ENCODE results near the gene GAK. TPM values are rescaled to one million over a fixed set of nuclear protein-coding genes. Genes with fewer than 3 reads are reported as not detected.
A peak's percentile ranks its signal among the peaks of the same experiment; 100 is the strongest.

GAK gene
- total RNA-seq, 6 experiments from 2014 or later, result 53.2 to 85.0 (median 64.5) TPM

- ATAC-seq, result no peak
- WGBS (ENCODE audit: insufficient coverage, low coverage, low lambda C conversion rate, missing lambda C conversion rate), result 94% methylated on average over 13 of the region's 30 CpGs
- no peaks in the 10 kb centered on the region for H3K9me3 ChIP-seq
- H3K4me1 ChIP-seq, result no peaks in the 10 kb centered on the region
- H3K27ac ChIP-seq, result no peak overlapping the region
- DNase-seq, result peak in 1 of 3 donors; percentile 12
- no peaks in the 10 kb centered on the region for H3K27me3 ChIP-seq
- H3K36me3 ChIP-seq, result peaks cover 0 to 4% (median 0%) of the 10 kb centered on the region in 4 donors
- no peak for TF ChIP-seq CTCF (IDR thresholded peaks at IDR 0.05)
- TF ChIP-seq POLR2A (IDR thresholded peaks at IDR 0.05), result no peak
- no peak overlapping the region for H3K4me3 ChIP-seq
- intact Hi-C loops (cut with DNase I), result no loop called here
Measured at GRCh38 chr4:950136-951020, 18.3 kb upstream of the GAK start.

DNA sequence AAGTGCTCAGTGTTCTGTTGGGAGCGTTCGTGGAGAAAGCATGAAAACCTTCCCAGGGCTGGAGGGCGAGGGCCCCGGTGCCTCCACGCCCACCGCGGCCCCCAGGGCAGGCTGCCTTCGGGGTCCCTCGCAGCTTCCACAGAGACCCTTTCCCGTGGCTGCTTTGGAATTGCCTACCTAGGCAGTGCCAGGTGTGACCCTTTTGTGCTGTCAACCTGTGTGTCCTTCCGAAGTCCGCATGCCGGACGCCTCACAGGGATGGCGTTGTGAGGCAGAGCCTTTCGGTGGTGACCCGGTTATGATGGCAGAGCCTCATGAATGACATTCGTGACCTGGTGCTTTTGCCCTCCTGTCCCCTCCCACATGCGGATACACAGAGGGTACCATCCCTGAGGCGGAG, 17.5 kb upstream of the GAK start:
- ATAC-seq (no peak), DNase-seq (no peak)
- H3K27me3 ChIP-seq, result no peaks in the 10 kb centered on the region
- H3K9me3 ChIP-seq, result no peaks in the 10 kb centered on the region
- intact Hi-C loops (cut with DNase I), result no loop called here
- no peak overlapping the region for H3K27ac ChIP-seq
- WGBS (ENCODE audit: insufficient coverage, low coverage, low lambda C conversion rate, missing lambda C conversion rate), result no CpG with 5 or more reads among the region's 20 CpGs
- H3K4me3 ChIP-seq, result no peak overlapping the region
- H3K4me1 ChIP-seq, result no peaks in the 10 kb centered on the region
- no peak for TF ChIP-seq CTCF (IDR thresholded peaks at IDR 0.05)
- no peak for TF ChIP-seq POLR2A (IDR thresholded peaks at IDR 0.05)
- H3K36me3 ChIP-seq, result peaks cover 0 to 4% (median 0%) of the 10 kb centered on the region in 4 donors

GRCh38 chr4:948936-949300, 16.8 kb upstream of the GAK start:
- ATAC-seq, result no peak
- Histone ChIP-seq H3K4me3 (no peak overlapping the region), H3K36me3 (peaks cover 0 to 4% (median 0%) of the 10 kb centered on the region in 4 donors), H3K9me3 (no peaks in the 10 kb centered on the region), H3K27me3 (no peaks in the 10 kb centered on the region), H3K27ac (no peak overlapping the region), H3K4me1 (no peaks in the 10 kb centered on the region)
- 91% methylated on average over 4 of the region's 13 CpGs for WGBS (ENCODE audit: insufficient coverage, low coverage, low lambda C conversion rate, missing lambda C conversion rate)
- intact Hi-C loops (cut with DNase I), result no loop called here
- TF ChIP-seq POLR2A (IDR thresholded peaks at IDR 0.05) (no peak), CTCF (IDR thresholded peaks at IDR 0.05) (no peak)
- no peak for DNase-seq

DNA sequence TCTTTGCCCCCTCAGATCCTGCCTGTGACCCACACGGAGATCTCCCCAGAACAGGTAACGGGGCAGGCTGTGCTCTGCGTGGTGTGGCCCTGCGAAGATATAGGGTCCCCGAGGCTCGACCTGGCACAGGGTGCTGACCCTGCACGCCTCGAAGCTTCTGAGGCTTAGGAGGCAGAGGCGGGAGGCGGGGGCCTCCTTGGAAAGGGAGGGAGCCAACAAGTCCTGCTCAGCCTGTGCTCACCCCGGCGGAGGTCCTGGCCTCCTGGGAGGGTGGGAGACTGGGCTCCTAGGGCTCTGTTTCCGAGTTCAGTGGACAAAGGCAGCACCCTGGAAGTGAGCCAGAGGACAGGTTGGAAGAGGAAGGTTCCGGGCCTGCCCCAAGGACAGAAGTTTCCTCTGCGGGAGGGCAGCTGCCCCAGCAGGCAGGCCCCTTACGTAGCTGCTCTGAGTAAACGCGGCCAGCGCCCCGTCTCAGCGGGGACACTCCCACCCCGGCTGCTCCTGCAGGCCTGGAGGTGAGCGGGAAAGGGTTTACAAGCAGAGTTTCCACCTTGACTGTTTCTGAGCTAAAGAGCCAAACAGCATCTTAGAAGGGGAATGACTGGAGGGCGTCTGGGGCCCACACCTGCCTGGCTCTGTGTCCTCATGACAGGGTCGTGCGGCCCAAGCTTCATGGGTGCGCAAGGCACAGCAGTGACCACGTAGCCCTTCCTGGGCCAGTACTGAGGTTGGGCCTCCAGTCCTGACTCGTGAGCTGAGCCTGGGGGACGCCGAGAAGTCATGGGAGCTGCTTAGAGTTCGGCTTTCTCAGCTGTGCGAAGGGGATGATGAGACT, 16.2 kb upstream of the GAK start:
- DNase-seq (no peak), ATAC-seq (no peak)
- Histone ChIP-seq H3K27ac (no peak overlapping the region), H3K9me3 (no peaks in the 10 kb centered on the region), H3K36me3 (peaks cover 0 to under 1% (median 0%) of the 10 kb centered on the region in 4 donors), H3K4me1 (no peaks in the 10 kb centered on the region), H3K4me3 (no peak overlapping the region), H3K27me3 (no peaks in the 10 kb centered on the region)
- WGBS (ENCODE audit: insufficient coverage, low coverage, low lambda C conversion rate, missing lambda C conversion rate), result no CpG with 5 or more reads among the region's 33 CpGs
- intact Hi-C loops (cut with DNase I), result no loop called here
- no peak for TF ChIP-seq POLR2A (IDR thresholded peaks at IDR 0.05)
- no peak for TF ChIP-seq CTCF (IDR thresholded peaks at IDR 0.05)

All from right lobe of liver (tissue), 6 donors.